RWPE1 (cell line): ENCODE results near the gene POFUT1.

Experiments used
- CTCF ChIA-PET: fragments of 350-600 bp; sonication (Branson Sonifier 250); formaldehyde crosslinking; extraction: SDS; loops from one replicate; lab custom pipeline; 2021; lab: Yijun Ruan, JAX
- POLR2A ChIA-PET: fragments of 400-600 bp; formaldehyde crosslinking; extraction: SDS; loops from one replicate; lab custom pipeline; 2020; ENCODE audit warnings: antibody characterized with exemption; ENCODE audit not compliant: low non-redundant PET; lab: Yijun Ruan, JAX
- DNase-seq: peaks from one replicate; pipeline ENCODE4 v3.0.0; 2012; ENCODE audit warnings: low spot score
- H3K27ac ChIP-seq: fragments of 450-650 bp; 2 replicates; pipeline ENCODE4 v1.5.1; 2017
- TF ChIP-seq, protein P1 (sequence below): fragments of 450-650 bp; conservative IDR thresholded peaks from 2 replicates; pipeline ENCODE4 v1.5.1; 2017; ENCODE audit warnings: low read depth, mild to moderate bottlenecking

POFUT1 gene

DNA sequence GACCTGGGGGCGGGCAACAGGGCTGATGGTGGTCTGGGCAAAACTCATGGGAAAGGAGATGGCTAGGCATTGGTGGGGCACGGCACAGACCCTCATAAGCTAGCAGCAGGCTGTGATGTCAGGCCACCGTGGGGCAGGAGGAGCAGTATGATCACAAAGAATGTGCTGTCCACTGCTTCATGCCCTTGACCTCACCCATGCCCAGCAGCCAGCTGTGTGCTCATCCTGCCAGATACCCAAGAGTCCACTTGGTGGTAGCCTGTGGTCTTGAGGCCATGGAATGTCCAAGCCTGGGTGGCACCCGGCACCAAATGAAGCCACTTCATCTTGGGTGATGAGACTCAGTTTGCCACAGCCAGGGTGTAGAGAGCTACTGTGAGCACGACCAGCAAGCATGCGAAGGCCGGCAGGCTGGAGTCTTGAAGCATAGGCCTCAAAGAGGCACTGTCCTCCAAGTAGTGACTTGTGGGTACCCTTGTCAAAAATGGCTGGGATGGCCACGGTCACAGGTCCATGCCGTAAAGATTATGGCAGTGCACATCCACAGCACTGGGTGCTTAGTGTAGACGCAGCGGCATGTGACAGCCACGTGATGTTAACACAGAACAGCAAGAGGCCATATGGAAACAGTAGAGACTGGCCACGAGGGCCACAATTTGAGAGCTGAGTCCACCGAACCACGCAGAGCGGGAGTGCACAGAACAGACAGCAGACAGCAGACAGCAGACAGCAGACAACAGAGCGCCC is 19.1 kb upstream of the POFUT1 start:
- ChIA-PET CTCF (interaction anchor here (0.6 kb wide), 1 partner anchor 12 kb away, joined by 3 read pairs; no protein-coding TSS in a partner anchor), POLR2A (no interaction called here)
- DNase-seq = no peak
- TF ChIP-seq, protein P1, sequence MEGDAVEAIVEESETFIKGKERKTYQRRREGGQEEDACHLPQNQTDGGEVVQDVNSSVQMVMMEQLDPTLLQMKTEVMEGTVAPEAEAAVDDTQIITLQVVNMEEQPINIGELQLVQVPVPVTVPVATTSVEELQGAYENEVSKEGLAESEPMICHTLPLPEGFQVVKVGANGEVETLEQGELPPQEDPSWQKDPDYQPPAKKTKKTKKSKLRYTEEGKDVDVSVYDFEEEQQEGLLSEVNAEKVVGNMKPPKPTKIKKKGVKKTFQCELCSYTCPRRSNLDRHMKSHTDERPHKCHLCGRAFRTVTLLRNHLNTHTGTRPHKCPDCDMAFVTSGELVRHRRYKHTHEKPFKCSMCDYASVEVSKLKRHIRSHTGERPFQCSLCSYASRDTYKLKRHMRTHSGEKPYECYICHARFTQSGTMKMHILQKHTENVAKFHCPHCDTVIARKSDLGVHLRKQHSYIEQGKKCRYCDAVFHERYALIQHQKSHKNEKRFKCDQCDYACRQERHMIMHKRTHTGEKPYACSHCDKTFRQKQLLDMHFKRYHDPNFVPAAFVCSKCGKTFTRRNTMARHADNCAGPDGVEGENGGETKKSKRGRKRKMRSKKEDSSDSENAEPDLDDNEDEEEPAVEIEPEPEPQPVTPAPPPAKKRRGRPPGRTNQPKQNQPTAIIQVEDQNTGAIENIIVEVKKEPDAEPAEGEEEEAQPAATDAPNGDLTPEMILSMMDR = no peak
- H3K27ac ChIP-seq = no peak overlapping the region

- CTCF ChIA-PET = interaction anchor here (0.6 kb wide), 1 partner anchor 385 kb away, joined by 3 read pairs; no protein-coding TSS in a partner anchor
- TF ChIP-seq, protein P1 = no peak
- POLR2A ChIA-PET = no interaction called here
- H3K27ac ChIP-seq = no peak overlapping the region
- no peak for DNase-seq
Measured at GRCh38 chr20:32189123-32189410, 18.6 kb upstream of the POFUT1 start.

- TF ChIP-seq, protein P1 = no peak
- DNase-seq = no peak
- CTCF ChIA-PET = interaction anchor here (0.6 kb wide), 1 partner anchor 386 kb away, joined by 3 read pairs; no protein-coding TSS in a partner anchor
- POLR2A ChIA-PET = no interaction called here
- peak overlapping the region; percentile 29 for H3K27ac ChIP-seq
Measured at GRCh38 chr20:32189691-32190615, 17.7 kb upstream of the POFUT1 start.

GRCh38 chr20:32190616-32191415 is 16.9 kb upstream of the POFUT1 start:
- POLR2A ChIA-PET = no interaction called here
- CTCF ChIA-PET = no interaction called here
- no peak for DNase-seq
- TF ChIP-seq, protein P1 = no peak
- H3K27ac ChIP-seq = peak overlapping the region; percentile 29

DNA sequence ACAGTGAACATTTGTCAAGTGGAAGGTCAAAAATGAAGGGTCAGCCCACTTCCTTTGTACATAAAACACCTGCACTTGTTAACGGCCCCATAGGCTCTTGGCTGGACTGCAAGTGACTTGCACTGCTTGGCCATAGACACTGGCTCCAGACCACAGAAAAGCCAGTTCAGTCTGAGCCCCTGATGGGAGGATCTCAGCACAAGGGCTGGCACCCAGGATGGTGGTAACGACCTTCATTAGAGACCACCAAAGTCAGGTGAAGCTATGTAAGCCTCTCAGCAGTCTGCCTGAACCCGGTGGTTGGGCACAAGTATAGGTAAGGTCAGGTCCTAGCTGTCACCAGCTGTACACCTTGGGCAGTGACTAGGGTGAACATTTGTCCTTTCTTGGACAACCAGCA is 16.3 kb upstream of the POFUT1 start:
- ChIA-PET POLR2A (no interaction called here), CTCF (no interaction called here)
- peak overlapping the region; percentile 29 for H3K27ac ChIP-seq
- no peak for DNase-seq
- TF ChIP-seq, protein P1 = no peak

DNA sequence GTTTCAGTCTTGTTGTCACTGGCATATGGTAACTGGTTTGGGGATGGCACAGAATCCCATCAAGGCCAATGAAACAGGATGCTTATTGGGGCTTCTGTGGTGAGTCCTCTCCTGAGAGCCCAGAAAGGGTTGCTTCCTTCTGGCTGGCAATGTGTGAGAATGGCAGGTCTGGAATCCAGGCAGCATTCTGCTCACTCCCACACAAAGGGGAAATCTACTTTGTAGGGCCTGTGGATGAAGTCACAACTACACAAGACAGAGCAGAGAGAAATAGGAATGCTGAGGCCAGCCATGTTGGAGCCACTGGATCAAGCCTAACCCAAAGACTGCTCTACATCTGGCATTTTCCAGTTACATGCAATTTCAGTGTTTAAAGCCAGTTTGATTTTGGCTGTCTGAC is 15.8 kb upstream of the POFUT1 start:
- TF ChIP-seq, protein P1 = no peak
- DNase-seq = no peak
- POLR2A ChIA-PET = no interaction called here
- CTCF ChIA-PET = no interaction called here
- H3K27ac ChIP-seq = peak overlapping the region; percentile 29; the same call in 1 of the 2 replicates
